Right hindlimb (tissue), 1 donor: Measurements from ENCODE around the gene PAIP2.
A peak's percentile ranks its signal among the peaks of the same experiment; 100 is the strongest.
"Not testable (repeated sequence)": the region's sequence is repeated elsewhere in the genome, so short reads cannot be mapped to it uniquely, and the experiment has no call there.

Experiments
- DNase-seq: peaks from one replicate; pipeline ENCODE4 v3.0.0-alpha.2; 2018

The PAIP2 gene

DNA sequence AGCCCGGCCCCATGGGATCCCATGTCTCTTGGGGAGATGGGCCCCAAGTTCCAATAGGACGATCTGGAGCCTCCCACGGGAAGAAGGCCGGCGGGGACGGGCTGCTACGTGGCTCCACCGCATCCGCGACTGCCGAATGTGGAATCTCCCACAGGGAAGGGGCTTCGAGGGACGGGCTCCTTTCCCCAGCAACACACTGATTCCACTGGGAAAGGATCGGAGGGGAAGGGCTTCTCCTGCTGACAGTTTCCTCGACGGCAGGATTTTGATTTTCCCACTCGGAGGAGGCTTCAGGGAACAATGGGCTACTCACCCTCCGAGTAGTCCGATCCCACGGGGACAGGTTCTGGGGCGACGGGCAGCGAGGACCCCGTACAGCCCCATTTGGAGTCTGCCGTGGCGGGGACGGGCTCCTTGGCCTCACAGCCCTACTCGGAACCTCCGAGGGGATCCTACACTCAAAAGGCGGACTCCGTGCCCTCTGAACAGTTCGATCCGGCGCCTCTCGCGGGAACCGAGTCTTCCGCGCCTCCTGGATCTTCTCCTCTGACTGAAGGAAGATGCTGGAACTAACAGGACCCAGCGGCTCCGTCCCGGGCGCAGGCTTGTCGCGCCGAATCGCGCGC, 52.0 kb downstream of the PAIP2 start:
- DNase-seq: no peak

DNA sequence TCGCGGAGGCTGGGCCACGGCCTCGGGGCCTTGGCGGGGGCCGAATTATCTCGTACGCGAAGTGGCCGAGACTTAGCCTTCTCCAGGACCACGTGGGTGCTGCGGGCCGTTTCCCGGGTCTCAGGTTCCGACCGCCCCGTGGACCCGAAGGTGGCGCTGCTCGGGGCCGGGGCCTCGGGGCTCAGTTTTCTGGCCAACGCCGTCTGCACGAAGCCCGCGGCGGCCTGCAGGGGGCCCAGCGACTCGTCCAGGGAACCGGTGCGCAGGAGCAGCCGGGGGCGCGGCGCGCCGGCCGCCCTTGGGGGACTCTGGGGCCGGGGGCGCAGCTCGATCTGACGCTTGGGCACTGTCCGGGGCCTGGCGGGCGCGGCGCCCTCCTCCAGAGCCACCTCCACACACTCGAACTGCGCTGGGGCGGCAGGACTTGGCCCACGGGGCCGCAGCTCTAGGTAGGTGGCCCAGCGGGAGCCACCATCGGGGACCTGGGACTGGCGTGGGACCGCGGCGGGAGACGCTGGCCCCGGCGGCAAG, 52.5 kb downstream of the PAIP2 start:
- peak; percentile 70 for DNase-seq

DNA sequence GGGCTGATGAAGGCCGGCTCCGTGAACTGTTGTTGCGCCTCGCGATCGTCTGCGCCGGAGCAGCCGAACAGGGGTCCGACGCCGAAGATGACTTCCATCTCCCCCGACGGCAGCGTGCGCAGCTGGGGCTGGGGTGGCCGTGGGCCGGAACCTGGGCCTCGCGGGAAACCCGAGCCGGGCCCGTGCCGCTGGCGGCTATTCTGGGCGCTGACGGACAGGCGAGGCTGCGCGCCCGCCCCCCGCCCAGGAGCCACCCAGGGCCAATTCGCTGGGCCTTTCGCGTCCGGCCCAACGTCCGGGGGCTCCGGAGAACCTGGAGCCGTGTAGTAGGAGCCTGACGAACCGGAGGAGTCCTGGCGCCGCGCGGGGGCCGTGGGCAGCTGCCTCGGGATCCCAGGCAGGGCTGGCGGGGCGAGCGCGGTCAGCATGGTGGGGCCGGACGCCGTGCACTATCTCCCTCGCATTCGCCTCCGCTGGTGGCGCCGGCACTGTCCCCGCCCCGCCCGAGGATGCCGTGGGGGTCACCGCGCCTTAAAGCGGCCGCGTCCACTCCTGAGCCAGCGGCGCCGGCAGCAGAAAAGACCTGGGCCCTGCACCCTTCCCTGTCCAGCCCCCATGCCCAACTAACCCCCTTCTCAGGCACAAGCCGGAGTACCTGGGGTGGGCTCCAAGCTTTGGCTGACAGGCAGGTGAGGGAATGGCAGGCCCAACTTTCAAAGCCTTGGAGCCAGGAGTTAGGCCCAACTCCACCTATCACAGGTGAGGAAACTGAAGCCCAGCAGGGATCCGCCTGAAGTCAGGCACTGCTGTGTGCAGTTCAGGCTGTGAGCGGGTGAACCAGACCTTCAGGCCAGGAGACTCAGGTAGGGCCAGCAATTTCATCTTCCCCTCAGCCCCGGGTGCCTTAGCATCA, 53.3 kb downstream of the PAIP2 start, which contains the start of gene PROB1:
PROB1 (minus strand) TSS at position 451 of the 913 bp plus-strand sequence; CDS start at position 428, 23 bp downstream.
- no peak for DNase-seq

DNA sequence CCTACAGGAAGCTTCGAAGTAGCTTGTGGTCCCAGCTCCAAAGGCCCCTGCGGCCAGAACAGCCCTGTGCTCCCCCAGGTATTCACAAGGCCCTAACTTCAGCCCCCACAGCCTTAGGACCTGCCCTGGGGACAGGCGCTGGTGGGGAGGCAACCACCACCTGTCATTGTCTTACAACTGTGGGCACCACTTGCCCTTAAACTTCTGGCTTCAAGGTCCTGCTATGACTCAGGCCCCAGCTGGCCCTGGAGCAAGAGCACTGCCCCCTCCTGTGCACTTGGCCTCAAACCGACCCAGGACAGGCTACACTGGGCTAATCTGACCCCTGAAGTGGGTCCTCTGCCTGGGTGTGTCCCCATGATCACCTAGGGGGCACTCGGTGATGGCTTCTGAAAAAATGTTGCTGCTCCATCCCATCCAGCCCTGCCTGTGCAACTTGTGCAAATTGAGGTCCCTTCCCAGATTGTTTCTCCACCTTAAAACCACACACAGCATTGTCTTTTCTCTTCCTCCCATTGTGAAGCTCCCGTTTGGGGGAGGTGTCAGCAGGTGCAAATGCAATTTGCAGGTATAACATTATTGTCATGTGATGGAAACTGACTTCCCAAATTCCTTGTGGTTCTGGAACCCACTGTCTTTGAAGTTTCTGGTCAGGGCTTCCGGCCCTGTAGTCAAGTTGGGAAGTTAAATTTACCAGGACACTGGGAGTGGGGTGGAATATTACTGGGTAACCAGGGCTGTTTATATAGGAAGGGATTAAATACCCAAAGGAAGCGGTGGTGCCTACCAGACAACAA, 54.4 kb downstream of the PAIP2 start:
- no peak for DNase-seq

DNA sequence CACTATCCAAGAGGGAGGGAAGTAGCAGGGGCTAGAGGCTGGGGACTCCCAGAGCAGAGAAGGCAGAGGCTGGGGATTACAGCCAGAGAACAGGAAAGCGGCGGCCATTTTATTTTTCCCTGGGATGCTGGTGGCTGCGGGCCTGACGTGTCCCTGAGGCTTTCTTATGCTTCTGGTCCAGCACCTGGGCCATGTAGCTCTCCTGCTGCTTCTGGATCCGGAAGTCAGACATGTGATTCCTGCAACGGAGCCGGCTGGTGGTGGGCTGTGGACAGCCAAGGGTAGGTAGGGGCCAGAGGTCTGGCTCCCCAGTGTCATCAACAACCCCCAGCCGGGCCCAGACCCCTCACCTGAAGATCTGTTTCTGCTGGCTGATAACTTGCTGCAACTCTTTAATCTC, 55.0 kb downstream of the PAIP2 start:
- no peak for DNase-seq

DNA sequence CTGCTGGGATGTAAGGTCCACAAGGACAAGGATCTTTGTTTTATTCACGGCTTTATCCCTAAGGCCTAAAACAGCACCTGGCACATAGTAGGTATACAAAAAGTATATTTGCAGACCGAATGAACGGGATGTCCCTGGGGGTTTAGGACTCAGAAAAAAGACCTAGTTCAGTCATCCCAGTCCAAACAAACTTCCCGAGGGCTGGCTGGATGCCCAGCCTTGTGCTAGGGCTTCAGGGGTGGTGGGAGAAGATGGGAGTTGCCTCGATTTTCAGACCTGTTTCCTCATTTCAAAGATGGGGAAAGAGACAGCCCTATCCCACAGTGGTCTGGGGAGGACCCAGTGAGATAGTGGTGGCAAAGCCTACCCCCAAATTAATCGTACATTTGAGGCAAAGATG, 56.3 kb downstream of the PAIP2 start:
- DNase-seq: no peak

DNA sequence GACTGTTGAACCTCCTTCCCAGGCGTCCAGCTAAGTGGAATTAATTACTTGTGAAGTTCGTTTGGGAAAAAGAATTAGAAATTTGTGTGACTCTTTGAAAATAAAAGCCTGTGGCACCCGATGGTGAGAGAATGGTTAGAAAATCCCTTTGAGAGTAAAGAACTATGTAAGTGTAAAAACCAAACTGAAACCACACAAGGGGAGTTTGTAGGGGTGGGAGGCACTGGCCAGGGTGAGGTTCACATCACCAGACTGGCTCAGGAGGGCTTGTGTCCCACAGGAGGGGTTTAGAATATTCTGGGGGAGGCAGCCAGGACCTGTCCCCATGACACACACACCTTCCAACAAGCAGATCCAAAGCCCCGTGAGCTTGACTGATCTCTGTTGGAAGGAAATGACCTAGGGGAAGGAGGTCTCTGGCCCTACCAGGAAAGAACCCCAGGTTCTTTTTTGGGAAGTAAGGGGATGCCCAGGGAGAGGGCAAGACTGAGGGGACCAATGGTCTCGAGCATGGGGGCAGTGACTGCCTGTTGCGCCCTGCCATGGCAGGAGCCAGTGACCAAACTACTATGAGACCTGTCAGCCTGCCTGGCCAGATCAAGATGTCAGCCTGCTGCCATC, 58.0 kb downstream of the PAIP2 start:
- no peak for DNase-seq

DNA sequence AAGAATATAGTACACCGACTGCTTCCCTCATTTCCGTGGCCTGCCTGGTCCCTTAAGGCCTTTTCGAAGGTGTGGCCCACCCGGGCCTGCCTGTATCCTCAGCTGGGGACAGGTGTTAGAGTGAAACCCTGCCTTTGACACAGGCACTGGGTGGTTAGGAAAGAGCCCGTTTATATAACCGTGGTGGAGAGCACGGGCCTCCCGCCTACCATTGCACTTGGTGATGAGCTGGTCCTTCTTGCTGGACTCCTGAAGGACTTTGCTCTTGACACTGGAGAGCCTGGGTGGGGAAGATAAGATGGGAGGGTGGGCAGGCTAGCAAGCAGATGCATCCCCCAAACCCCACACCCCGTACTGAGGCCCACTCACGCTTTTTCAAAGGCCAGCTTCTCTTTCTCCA, 59.9 kb downstream of the PAIP2 start:
- no peak for DNase-seq

DNA sequence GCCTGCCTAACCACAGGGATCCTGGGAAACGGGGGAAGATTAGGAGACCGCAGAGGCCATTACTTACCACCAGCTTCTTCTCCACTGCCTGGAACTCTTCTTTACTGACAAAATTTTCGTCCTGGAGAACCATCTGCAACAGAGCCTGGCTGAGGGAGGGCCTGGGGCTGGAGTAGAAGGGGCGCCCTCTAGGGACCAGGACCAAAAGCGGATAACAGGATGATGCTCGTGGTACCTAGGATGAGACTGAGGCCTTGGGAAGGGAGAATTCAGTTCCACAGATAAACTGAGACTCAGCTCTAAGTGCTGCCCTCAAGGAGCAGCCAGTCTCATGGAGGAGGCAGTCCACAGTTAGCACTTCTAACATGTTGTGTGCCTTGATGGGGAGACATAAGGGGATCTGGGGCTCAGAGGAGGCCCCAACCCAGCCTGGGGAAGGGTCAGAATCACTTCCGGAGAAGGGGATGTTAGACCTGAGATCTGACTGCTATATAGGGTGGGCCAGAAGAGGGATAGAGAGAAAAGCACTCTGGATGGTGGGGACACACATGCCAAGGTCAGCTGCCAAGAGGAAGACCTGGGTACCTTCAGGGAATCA, 61.0 kb downstream of the PAIP2 start:
- no peak for DNase-seq

DNA sequence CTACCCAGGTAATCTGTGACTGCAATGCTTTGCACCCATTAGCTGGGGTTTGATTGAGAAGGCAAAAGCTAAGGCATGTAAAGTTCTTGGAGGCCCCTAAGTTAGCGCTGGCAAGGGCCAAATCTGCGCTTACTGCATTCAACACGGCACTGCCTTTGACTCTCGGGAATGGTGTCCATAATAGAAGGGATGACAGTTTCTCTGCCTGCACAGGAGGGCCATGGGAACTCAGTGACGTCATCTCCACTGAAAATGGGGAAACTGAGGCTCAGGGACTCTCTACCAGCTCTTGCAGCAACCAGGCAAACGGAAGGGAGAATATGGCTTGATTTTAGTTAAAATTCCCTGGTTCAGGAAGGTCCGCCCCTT, 61.7 kb downstream of the PAIP2 start:
- DNase-seq: no peak

DNA sequence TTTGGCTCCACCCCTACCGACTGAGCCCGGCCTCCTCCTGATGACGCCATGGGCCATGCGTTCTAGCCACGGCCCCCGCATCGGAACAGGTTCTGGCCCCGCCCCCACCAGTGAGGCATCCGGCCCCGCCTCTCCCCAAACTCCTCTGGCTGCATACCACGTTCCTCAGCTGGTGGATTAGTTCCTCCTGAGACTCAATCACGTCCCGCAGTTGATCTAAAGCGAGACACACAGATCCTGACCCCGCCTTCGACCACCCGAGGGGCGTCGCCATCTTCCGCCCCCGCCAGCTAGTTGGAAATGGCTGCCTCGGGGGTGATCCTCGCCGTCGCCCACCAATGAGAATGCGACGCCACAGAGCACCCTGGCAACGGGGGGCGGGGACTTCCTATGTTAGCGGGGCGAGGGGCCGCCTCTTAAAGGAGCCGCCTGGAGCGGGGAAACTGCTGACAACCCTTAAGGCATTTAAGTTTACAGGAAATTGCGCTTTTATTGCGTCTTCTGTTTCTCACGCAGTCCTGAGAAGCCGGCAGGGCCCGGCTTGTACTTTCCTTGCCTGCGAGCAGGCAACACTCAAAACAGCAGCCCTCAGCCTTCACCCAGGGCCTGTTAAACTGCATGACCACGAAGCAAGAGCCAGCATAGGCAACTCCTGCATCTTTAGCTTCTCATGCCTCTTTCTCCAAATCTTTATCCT, 62.3 kb downstream of the PAIP2 start, which contains the start of gene SPATA24:
SPATA24 (minus strand) TSS at position 303 of the 697 bp plus-strand sequence; CDS start at position 274, 29 bp downstream.
- DNase-seq: peak; percentile 99

DNA sequence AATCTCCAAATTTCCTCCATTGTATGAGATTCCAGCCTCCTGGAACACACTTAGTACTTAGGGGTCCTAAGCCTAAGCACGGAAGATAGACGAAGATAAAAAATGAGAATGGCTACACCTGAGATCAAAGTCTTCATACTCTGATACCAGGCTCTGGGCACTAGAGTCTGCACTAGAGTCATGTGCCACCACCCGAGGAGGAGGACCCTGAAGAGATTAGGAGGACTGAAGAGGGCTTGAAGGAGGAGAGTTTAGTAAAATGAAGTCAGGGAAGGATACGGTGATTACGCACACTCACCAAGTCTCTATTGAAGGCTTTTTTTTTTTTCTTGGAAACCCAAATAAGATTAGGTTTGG, 62.8 kb downstream of the PAIP2 start:
- no peak for DNase-seq

DNA sequence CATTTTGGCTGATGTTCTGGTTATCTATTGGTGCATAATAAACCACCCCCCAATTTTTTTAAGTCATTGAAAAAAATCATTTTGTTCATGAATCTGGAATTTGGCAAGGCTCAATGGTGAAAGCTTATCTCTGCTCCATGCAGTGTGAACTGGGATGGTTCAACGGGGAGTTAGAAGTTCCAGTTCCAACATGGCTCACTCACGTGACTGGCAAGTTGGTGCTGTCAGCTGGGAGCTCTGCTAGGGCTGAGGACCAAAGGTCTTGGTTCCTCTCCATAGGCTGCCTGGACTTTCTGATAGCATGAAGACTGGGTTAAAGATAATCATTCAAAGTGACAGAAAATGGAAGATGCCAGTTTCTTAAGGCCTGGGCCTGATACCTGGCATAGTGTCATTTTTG, 65.3 kb downstream of the PAIP2 start:
- no peak for DNase-seq

DNA sequence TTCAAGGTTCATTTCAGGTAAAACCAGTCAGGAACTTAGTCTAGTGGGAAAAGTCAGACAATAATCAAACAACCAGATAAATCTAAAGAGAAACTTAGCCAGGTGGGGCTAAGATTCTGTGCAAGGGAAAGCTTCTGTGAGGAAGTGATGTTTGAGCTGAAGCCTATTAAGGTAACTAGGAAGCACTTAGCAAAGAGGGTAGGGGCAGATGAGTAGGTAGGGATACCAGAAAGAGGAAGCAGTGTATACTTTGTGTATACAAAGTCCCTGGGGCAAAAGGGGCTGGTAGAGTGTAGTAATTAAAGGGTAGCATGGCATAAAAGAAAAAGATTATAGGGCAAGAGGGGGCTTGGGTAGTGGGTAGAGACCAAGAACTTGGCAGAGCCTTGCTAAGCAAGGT, 65.9 kb downstream of the PAIP2 start:
- DNase-seq: no peak

DNA sequence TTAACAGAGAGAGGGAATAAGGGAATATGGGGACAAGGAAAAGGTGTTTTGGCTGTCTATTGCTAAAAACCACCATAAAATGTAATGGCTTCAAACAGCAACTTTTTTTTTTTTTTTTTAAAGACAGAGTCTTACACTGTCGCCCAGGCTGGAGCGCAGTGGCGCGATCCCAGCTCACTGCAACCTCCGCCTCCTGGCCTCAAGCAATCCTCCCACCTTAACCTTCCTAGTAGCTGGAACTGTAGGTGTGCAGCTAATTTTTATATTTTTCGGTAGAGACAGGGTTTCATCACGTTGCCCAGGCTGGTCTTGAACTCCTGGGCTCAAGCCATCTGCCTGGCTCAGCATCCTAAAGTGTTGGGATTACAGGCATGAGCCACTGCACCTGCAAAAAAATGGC, 66.5 kb downstream of the PAIP2 start:
- no peak for DNase-seq

DNA sequence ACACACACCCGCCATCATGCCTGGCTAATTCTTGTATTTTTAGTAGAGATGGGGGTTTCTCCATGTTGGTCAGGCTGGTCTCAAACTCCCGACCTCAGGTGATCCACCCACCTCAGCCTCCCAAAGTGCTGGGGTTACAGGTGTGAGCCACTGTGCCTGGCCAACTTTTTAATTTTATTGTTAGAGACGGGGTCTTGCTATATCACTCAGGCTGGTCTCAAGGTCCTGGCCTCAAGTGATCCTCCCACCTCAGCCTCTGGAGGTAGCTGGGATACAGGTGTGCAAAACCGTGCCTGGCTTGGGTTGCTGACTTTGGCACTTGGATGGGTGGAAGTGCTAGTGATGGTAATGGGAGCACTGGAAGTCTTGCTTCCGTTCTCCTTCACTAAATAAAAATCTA, 67.5 kb downstream of the PAIP2 start:
- not testable (repeated sequence) for DNase-seq

DNA sequence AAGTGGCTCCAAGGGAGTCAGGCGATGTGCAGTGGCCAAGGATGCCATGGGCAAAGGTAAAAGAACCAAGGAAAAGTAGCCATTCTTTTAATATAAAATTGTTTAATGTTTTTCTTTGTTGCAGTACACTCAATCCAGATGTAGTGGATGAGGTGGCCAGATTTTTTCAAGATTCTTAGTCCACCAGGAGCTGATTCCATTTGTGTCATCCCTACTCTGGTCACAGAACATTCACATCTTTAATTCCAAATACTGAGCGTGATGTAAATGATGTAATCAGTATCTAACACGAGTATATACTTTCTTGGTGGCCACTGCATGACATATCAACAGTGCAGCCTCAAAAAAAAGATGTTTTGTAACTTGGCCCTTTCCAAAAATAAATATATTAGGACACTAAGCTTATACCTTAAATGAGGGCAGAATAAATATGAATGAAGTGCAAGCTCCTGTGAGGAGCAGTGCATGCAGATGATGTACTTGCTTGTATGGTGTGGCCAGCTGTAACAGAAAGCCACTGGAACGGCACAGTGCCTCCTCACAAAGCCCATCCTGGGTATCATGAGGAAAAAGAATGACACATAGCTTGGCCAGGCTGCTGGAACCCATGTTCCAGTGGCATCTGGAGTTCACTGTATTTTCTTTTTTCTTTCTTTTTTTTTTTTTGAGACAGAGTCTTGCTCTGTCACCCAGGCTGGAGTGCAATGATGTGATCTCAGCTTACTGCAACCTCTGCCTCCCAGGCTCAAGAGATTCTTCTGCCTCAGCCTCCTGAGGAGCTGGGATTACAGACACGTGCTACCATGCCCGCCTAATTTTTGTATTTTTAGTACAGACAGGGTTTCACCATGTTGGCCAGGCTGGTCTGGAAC, 68.7 kb downstream of the PAIP2 start:
- DNase-seq: no peak

DNA sequence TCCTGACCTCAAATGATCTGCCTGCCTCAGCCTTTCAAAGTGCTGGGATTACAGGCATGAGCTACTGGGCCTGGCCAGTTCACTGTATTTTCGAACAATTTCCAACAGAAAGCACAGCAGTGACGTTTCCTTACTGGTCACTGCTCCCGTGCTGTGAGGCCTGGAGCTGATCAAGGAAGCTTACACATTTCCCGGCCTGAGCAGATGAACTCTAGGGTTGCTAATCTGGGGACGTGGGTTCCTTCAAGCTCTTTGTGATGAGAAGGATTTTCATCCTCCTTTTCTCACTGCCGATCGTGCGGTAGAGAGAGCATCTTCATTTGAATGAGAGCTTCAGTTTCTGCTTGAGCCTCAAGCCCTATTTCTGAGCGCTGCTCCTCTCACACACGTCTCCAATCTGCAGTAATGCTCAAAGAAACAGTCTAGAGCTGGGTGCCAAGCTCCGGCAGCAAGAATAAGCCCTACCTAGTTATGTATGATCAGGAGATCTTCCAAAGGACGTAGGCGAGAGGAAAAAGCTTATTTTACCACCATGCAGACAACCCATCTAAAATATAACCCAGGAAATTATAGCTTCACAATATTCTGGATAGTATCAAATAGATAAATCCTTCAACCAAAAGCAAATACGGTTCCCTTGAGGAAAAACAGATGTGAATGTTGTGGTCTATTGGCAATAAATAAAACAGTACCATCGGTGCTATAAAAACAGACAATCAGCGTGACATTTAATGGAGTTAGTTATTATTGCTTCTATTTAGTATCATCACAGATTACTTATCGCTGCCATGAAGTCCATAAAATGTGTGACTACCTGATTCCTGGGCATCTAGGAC, 69.6 kb downstream of the PAIP2 start:
- no peak for DNase-seq

DNA sequence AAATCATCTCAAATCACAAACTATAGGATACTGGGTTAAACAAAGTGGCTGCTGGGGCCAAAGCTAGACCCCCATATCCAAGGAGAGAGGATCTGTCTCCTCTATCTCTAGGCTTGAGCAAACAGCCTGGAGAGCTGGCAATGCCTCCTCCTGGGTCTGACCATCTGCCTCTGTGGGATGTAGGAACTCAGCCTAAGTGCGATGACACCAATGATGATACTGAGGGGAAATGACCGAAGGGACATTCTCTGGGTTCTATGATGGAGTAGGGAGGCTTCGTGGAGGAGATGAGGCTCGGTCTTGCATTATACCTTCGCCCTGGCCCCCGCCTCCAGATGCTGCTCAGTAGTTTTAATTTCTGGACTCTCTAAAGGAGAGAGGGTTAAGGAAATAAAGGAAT, 71.5 kb downstream of the PAIP2 start:
- no peak for DNase-seq

DNA sequence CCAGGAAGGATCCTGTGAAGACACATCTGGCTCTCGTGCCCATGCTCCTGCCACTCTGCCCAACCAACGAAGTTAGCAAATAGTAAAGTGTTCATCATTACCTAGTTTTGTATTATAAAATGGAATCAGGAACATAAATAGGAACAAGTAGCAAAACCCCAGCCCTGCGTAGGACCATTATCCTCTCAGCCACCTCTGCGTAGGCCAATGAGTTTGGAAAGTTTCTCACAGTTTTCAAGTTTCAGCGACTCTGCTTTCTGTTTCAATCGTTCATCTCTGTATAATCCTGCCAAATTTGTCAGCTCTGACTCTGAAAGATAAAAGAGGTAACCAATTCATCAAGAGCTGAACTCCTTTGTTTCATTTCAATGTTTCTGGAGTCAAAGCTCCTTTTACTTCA, 72.3 kb downstream of the PAIP2 start:
- DNase-seq: no peak
